Breast epithelium (tissue), 3 donors: ENCODE data around the gene ASTL.

ENCODE experiments used
- POLR2A ChIP-seq: fragments of 450-650 bp; IDR thresholded peaks from one replicate; pipeline ENCODE4 v1.6.1; 2016; ENCODE audit warnings: antibody characterized with exemption, mild to moderate bottlenecking, moderate library complexity
- TF ChIP-seq, protein P1 (sequence below), 3 donors: fragments of 450-650 bp; IDR thresholded peaks; one replicate each; pipeline ENCODE4 v1.5.1; 2016 to 2017; ENCODE audit warnings: antibody characterized with exemption in 3 of 3, mild to moderate bottlenecking in 3 of 3, moderate library complexity in 3 of 3

DNA sequence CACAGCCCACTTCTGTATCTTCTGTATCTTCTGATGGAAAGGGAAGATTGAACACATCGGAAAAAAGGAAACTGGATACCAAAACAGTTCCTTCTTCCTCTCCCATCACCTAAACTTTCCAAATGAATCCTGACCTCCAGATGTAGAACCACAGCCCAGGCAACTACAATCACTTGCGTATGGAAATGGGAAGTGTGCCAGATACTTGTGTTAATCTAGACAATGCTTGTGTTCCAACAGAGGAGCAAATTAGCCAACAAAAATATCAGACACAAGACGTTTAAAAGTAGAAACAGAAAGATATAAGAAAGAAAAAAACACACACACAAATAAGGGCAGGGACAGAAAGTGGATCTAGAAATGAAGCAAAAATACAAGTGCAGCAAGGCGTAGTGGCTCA is 38.4 kb upstream of the ASTL start:
- TF ChIP-seq, protein P1, sequence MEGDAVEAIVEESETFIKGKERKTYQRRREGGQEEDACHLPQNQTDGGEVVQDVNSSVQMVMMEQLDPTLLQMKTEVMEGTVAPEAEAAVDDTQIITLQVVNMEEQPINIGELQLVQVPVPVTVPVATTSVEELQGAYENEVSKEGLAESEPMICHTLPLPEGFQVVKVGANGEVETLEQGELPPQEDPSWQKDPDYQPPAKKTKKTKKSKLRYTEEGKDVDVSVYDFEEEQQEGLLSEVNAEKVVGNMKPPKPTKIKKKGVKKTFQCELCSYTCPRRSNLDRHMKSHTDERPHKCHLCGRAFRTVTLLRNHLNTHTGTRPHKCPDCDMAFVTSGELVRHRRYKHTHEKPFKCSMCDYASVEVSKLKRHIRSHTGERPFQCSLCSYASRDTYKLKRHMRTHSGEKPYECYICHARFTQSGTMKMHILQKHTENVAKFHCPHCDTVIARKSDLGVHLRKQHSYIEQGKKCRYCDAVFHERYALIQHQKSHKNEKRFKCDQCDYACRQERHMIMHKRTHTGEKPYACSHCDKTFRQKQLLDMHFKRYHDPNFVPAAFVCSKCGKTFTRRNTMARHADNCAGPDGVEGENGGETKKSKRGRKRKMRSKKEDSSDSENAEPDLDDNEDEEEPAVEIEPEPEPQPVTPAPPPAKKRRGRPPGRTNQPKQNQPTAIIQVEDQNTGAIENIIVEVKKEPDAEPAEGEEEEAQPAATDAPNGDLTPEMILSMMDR (IDR thresholded peaks at IDR 0.05), result no peak
- TF ChIP-seq POLR2A, result no peak
